Cardiac fibroblast (primary cell): ENCODE measurements around the gene CSDE1.
"Not testable (repeated sequence)": the region's sequence is repeated elsewhere in the genome, so short reads cannot be mapped to it uniquely, and the experiment has no call there.

Experiments used
- DNase-seq, 2 donors: peaks; one replicate each; pipeline versions ENCODE4 v3.0.0 to v3.0.0-alpha.2; 2010; ENCODE audit warnings: low read depth in 2 of 2
- H3K4me3 ChIP-seq, 2 donors: replicated peaks in 1 of 2; 1 replicate in 1 of 2; 2 replicates in 1 of 2; pipeline ENCODE4 v1.5.1; 2011; ENCODE audit warnings: low read depth in 2 of 2, low read length in 2 of 2, mild to moderate bottlenecking in 2 of 2, moderate library complexity in 1 of 2
- CTCF ChIP-seq: IDR thresholded peaks from one replicate; pipeline ENCODE4 v1.5.1; 2011; ENCODE audit warnings: low read depth, mild to moderate bottlenecking, low read length, inconsistent platforms

CSDE1 gene

GRCh38 chr1:114757455-114758255 lies at the start of gene CSDE1:
TSS of gene CSDE1 (minus strand) at chr1:114757984. CDS start at chr1:114739890, 18,094 bp downstream.
- TF ChIP-seq CTCF: peak; percentile 37
- DNase-seq: peak; percentile 99

GRCh38 chr1:114804449-114804848 lies 46.7 kb upstream of the CSDE1 start:
- DNase-seq, H3K4me3 ChIP-seq: not testable (repeated sequence)

More at GRCh38 chr1:114757455-114758255, at the start of gene CSDE1:
- peak within 1 kb of the TSS; percentile 99 to 100 for H3K4me3 ChIP-seq

- no peak for TF ChIP-seq CTCF
- no peak overlapping the region for H3K4me3 ChIP-seq
- DNase-seq: no peak
Observed at GRCh38 chr1:114803001-114803400, 45.2 kb upstream of the CSDE1 start.

- TF ChIP-seq CTCF: no peak
- no peak overlapping the region for H3K4me3 ChIP-seq
- DNase-seq: no peak
Observed at GRCh38 chr1:114794038-114794437, 36.3 kb upstream of the CSDE1 start.

GRCh38 chr1:114790581-114790980 lies 32.8 kb upstream of the CSDE1 start:
- not testable (repeated sequence) for H3K4me3 ChIP-seq, DNase-seq

GRCh38 chr1:114786440-114786839 lies 28.7 kb upstream of the CSDE1 start:
- DNase-seq, H3K4me3 ChIP-seq: not testable (repeated sequence)

GRCh38 chr1:114782476-114782875 lies 24.7 kb upstream of the CSDE1 start:
- no peak for TF ChIP-seq CTCF
- DNase-seq: no peak
- H3K4me3 ChIP-seq: no peak overlapping the region

- TF ChIP-seq CTCF: no peak
- H3K4me3 ChIP-seq: peak within 1 kb of the TSS; percentile 95 to 96
- peak; percentile 92 to 94 for DNase-seq
Observed at GRCh38 chr1:114780344-114781226, 22.8 kb upstream of the CSDE1 start, which contains the start of gene SIKE1. TSS of gene SIKE1 (minus strand) at chr1:114780685. CDS start at chr1:114780607, 78 bp downstream.
